NCI-H2171 (cell line): ENCODE data around the gene ERAL1.
"Not testable (repeated sequence)": the region's sequence is repeated elsewhere in the genome, so short reads cannot be mapped to it uniquely, and the experiment has no call there.

Experiments
- DNase-seq: peaks from one replicate; lab custom pipeline; 2025; lab: John Stamatoyannopoulos, UW

The ERAL1 gene

GRCh38 chr17:28853295-28853694, 1.5 kb upstream of the ERAL1 start:
- no peak for DNase-seq

GRCh38 chr17:28855336-28855679, 492 bp downstream of the ERAL1 start:
- DNase-seq, result no peak

GRCh38 chr17:28856028-28856574, 1.3 kb downstream of the ERAL1 start:
- no peak for DNase-seq

DNA sequence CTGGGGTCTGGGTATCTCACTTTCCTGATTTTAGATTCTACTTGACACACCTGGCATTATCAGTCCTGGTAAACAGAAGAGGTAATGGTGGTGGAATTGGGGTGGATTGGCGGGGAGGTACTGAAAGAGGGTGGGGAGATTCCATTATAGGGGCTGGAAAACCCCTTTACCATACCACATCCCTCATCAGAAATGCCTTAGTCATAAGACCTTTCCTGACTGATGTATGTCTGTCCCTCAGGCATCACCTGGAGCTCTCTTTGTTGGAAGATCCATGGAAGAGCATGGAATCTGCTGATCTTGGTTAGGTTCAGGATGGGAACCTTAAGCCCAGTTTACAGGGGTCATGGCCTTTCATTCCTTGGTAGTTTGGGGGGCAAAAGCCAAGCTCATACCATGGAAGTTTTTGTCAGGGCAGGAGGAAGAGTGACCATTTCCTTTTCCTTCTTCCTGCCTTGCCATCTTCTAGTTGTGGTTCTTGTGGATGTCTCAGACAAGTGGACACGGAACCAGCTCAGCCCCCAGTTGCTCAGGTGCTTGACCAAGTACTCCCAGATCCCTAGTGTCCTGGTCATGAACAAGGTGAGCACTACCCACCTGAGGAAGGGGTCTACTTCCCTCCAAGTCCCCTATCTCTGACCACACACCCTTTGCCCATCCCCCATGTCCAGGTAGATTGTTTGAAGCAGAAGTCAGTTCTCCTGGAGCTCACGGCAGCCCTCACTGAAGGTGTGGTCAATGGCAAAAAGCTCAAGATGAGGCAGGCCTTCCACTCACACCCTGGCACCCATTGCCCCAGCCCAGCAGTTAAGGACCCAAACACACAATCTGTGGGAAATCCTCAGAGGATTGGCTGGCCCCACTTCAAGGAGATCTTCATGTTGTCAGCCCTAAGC, 3.3 kb downstream of the ERAL1 start:
- no peak for DNase-seq

- no peak for DNase-seq
These were observed 4.1 kb downstream of the ERAL1 start for GRCh38 chr17:28858801-28859355.

- DNase-seq, result no peak
These were observed 5.6 kb downstream of the ERAL1 start for GRCh38 chr17:28860363-28860808.

DNA sequence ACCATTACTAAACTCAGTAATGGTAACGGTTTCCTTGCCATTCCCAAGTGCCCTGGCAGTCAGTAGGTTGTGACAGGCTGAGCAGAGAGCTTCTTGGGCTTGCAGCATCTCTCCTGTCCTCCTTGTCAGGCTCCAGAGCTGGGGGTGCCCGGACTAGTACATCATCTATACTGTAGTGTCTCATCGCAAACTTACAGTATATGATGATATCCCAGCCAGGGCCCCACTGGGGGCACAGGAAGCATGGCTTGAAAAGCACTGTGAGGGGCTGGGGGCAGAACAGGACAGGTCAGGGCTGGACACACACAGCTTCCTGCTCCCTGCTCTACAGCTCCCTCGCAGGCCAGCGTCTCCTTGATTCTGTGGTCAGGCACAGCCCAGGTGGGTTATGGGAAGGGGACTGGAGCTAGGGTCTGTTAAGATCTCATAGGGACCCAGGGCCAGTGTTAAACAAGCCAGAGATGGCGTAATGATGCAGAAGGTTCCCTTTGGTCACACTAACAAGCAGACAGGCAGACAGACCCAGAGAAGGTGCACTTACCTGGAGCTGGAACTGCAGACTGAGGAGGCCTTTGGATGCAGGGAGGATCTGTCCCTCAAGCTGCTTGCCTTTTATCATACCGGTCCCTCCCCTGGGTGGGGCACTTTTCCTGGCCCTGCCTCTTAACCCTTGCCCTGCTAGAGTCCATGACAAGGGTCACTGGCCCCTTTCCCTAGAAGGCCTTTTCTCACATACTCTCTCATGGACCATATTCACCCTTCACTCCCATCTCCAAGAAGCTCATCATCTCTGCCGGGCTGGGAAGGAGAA, 6.8 kb downstream of the ERAL1 start:
- no peak for DNase-seq

DNA sequence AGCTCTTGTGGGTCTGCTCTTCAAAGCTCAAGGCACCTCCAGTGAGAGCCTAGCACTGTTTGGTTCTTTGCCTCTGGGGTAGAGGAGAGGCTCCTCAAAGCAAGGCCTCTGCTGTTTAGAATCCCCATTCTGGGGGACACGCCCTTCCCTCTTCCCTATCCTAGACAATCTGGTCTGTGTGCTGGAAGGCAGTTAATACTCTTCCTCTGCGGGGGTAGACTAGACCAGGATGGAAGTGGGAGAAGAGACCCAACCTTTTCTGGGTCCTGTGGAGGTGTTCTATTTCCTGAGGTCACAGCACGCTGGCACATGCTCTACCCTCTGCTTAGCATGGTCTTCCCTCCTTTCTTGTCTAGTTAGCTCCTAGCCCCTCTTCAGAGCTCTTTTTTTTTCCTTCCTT, 7.7 kb downstream of the ERAL1 start:
- DNase-seq, result no peak

DNA sequence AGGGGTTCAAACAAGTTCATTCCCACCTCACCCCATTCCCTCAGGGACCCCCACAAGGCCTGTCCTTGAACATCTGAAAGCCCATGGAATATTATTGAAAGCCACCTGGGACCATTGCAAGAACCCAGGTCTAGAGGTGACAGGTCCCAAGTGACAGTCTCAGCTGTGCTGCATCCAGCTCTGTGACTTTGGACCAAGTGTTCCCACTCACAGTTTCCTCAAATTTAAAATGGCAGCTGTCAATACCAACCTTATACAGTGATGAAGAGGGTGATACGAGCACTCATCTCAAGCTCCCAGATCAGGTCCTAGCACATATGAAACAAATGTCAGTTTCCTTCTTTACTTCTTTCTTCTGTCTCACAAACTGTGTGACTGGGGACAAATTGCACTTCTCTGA, 9.1 kb downstream of the ERAL1 start:
- DNase-seq, result no peak

GRCh38 chr17:28864991-28865849, 10.4 kb downstream of the ERAL1 start:
- no peak for DNase-seq

GRCh38 chr17:28865946-28866752, 11.3 kb downstream of the ERAL1 start:
- no peak for DNase-seq

DNA sequence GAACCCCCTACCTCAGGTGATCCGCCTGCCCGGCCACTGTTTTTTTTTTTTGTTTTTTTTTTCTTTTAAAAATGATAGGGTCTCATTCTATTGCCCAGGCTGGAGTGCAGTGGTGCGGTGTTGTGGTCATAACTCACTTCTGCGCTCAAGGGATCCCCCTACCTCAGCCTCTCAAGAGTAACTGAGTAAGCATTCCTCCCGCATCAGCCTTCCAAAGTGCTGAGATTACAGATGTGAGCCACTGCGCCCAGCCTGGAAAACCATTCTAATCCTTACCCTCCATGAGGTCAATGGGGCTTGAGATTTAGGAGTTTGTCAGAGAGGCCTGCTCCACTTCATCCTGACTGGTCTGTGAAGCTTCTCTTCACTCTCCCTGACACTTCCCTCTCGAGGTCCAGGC, 12.5 kb downstream of the ERAL1 start:
- no peak for DNase-seq

- no peak for DNase-seq
These were observed 16.3 kb downstream of the ERAL1 start for GRCh38 chr17:28871056-28871579.

- no peak for DNase-seq
These were observed 19.0 kb downstream of the ERAL1 start for GRCh38 chr17:28873839-28874238.

- DNase-seq, result no peak
These were observed 19.9 kb downstream of the ERAL1 start for GRCh38 chr17:28874750-28875149.

DNA sequence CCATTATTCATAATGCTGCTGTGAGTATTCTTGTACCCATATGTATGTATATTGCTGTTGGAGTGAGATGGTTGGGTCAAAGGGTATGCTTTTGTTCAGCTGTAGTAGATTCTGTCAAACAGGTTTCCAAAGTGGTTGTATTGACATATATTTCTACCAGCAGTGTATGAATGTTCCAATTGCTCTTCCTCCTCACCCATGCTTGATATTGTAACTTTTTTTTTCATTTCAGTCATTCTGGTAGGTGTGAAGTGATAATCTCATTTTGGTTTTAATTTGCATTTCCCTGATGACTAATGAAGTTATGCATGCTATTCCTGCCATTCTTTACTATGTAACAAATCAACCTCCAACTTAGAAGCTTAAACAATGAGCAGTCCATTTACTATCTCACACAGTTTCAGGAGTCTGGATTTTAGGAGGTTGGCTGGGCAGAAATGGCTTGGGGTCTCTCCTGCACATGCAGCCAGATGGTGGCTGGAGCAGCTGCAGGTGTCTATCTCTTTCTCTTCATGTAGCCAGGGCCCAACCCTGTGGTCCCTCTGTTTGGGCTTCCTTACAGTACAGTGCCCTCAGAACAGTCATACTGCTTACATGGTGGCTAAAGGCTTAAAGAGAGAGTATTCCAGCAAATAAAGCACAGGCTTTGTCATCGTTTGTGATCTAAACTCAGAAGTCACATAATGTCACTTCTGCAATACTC, 21.2 kb downstream of the ERAL1 start:
- no peak for DNase-seq

GRCh38 chr17:28877150-28877711, 22.4 kb downstream of the ERAL1 start:
- DNase-seq, result not testable (repeated sequence)

GRCh38 chr17:28878158-28878910, 23.5 kb downstream of the ERAL1 start:
- DNase-seq, result no peak

- no peak for DNase-seq
These were observed 24.2 kb downstream of the ERAL1 start for GRCh38 chr17:28878981-28879380.
